IMR-90 (cell line): Measurements from ENCODE around the gene CARD16.

Experiments used
- BHLHE40 ChIP-seq: fragments of 150-350 bp; IDR thresholded peaks from 2 replicates; pipeline ENCODE4 v1.6.1; 2016; ENCODE audit warnings: mild to moderate bottlenecking, low read depth, low read length
- CTCF ChIP-seq: conservative IDR thresholded peaks from 2 replicates; pipeline ENCODE4 v1.5.1; 2012; ENCODE audit warnings: mild to moderate bottlenecking, low read depth, low read length, improper control_type of control experiment
- MAFK ChIP-seq: IDR thresholded peaks from 2 replicates; pipeline ENCODE4 v1.6.1; 2012; ENCODE audit warnings: low read depth, low read length, improper control_type of control experiment
- MAZ ChIP-seq: IDR thresholded peaks from 2 replicates; pipeline ENCODE4 v1.6.1; 2012; ENCODE audit warnings: low read depth, mild to moderate bottlenecking, low read length, improper control_type of control experiment, moderate library complexity, borderline replicate concordance
- MXI1 ChIP-seq: IDR thresholded peaks from 2 replicates; pipeline ENCODE4 v1.6.1; 2012; ENCODE audit warnings: low read depth, mild to moderate bottlenecking, low read length, moderate library complexity, borderline replicate concordance
- NFE2L2 ChIP-seq: fragments of 150-350 bp; IDR thresholded peaks from 2 replicates; pipeline ENCODE4 v1.6.1; 2016; ENCODE audit warnings: low read depth, mild to moderate bottlenecking, low read length
- POLR2A ChIP-seq: IDR thresholded peaks from 2 replicates; pipeline ENCODE4 v1.6.1; 2012; ENCODE audit warnings: mild to moderate bottlenecking, low read depth, low read length
- RAD21 ChIP-seq: IDR thresholded peaks from 2 replicates; pipeline ENCODE4 v1.6.1; 2012; ENCODE audit warnings: low read length, improper control_type of control experiment
- RCOR1 ChIP-seq: IDR thresholded peaks from 2 replicates; pipeline ENCODE4 v1.6.1; 2012; ENCODE audit warnings: mild to moderate bottlenecking, low read length, improper control_type of control experiment; ENCODE audit not compliant: insufficient replicate concordance
- RFX5 ChIP-seq: IDR thresholded peaks from 2 replicates; pipeline ENCODE4 v1.8.0; 2012; ENCODE audit warnings: low read depth, mild to moderate bottlenecking, low read length, moderate library complexity
- SMC3 ChIP-seq: fragments of 150-350 bp; IDR thresholded peaks from 2 replicates; pipeline ENCODE4 v1.6.1; 2016; ENCODE audit warnings: low read depth, mild to moderate bottlenecking, antibody characterized with exemption, low read length, moderate library complexity

DNA sequence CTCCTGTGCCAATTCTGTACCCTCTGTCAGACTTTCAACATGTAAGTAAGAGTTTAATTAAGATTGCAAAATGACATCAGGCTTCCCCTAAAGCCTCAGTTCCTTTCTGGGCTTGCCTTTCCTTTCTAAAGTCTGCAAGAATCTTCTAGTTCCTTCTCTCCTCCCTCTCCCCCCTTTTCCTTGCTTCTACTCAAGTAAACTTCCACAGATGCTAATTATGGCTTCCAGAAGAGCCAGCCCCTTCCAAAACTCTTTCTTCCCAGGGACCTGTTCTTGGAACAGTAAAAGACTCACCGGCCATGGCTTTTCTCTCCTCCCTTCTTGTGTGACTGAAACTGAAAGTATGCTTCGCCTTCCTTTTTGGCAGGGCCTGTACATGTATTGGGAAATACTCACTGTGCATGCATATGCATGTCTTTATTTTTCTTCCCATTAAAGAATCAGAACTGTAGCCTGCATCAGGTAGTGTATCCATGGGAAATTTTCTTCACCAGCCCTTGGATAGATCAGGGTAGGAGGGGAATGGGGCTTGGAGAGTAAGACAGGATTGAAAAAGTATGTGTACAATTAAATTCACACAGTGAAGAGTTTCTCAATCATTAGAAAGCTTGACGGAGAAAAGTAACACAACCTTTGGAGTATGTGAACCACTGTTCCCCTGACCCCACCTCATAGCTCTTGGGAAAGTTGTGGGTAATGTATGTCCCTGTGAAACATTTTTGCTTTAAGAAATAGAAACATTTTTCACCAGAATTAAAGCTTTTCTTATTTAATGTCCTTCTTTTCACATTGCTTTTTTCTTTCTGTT is 10.1 kb downstream of the CARD16 start, which contains the start of gene CASP1:
- TF ChIP-seq MXI1 = peak; percentile 32; the same call in 1 of the 2 replicates
- TF ChIP-seq CTCF = no peak
- no peak for TF ChIP-seq MAFK
- no peak for TF ChIP-seq RCOR1
- no peak for TF ChIP-seq SMC3
- no peak for TF ChIP-seq BHLHE40
- TF ChIP-seq RFX5 = no peak
- no peak for TF ChIP-seq POLR2A
- no peak for TF ChIP-seq MAZ
- no peak for TF ChIP-seq RAD21
- TF ChIP-seq NFE2L2 = no peak
